Measurements from ENCODE around the gene ONECUT3.
A peak's percentile ranks its signal among the peaks of the same experiment; 100 is the strongest.

Gene ONECUT3

DNA sequence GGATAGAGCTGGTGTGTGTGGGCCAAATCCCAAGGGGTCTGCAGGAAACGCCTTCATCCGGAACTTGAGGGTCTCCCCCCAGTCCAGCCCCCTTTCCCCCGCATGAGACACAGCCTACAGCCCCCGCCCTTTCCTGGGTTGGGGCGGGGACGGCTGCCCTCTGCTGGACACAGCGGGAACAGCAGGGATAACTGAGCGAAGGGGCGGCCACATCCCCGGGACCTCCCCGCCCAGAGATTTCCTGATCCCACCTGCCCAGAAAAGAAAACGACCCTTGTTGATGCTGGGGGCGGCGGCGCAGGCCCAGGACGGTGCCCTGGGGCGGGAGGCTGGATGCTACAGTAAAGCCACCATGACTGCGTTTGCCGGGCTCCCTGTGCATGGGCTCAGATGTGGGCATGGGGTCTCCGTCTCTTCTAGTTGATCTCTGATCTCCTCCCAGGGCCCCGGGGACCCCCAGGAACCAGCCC lies 14.2 kb downstream of the ONECUT3 start:
- DNase-seq (ENCODE audit: low read depth in 1 of 2, low spot score in 1 of 2) = peak; percentile 38 to 39

DNA sequence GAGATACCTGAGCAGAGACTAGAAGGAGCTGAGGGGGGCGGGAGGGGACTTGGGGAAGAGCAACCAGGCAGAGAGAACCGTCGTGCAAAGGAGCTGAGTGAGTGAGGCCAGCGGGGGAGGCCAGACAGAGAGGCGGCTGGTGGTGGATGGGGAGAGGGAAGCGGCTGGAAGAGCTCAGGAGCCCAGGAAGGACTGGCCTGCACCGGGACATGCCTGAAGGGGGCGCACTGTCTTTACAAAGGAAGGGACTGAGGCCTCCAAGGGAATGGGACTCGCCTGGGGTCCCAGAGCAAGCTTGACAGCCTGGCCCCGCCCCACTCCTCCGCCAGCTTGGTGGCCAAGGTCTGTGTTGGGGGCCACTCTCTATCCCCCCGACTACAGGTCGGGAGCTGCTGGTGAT lies 14.9 kb downstream of the ONECUT3 start:
- DNase-seq (ENCODE audit: low read depth in 1 of 2, low spot score in 1 of 2) = no peak

DNA sequence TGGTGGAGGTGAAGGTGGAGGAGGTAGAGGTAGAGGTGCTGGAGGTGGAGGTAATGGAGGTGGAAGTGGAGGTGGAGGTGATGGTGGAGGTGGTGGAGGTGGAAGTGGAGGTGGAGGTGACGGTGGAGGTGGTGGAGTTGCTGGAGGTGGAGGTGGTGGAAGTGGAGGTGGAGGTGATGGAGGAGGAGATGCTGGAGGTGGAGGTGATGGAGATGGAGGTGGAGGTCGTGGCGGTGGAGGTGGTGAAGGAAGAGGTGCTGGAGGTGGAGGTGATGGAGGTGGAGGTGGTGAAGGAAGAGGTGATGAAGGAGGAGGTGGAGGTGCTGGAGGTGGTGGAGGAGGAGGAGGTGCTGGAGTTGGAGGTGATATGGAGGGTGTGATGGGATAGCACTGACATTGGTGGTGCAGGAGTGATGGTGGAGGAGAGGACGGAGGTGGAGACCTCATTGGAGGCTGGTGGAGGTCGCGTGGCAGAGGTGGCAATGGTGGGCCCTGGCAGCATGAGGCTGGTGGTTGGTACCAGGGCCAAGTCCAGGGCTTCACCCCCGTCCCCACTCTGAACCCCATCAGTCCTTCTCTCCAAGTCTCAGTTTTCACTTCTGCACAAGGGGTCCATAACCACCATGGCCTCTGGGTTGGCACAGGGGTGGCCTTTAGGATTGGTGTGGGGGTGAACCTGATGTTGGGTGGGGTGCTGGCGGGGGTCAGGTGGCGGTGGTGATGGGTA lies 15.8 kb downstream of the ONECUT3 start:
- DNase-seq (ENCODE audit: low read depth in 1 of 2, low spot score in 1 of 2) = no peak

DNA sequence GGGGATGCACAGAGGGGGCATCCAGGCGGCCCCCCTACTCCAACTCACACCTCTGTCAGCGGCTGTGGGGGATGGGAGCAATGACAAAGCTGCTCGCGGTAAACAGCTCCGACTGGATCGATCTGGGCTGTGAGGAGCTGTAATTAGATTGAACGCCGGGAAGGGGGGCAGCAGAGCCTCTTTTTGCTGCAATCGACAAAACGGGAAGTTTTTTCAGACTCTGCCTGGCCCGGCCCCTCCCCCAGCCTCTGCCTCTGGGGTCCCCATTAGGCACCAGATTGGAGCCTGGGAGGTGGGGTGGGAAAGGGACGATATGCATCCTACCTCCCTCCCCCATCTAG lies 16.3 kb downstream of the ONECUT3 start:
- DNase-seq (ENCODE audit: low read depth in 1 of 2, low spot score in 1 of 2) = no peak

DNA sequence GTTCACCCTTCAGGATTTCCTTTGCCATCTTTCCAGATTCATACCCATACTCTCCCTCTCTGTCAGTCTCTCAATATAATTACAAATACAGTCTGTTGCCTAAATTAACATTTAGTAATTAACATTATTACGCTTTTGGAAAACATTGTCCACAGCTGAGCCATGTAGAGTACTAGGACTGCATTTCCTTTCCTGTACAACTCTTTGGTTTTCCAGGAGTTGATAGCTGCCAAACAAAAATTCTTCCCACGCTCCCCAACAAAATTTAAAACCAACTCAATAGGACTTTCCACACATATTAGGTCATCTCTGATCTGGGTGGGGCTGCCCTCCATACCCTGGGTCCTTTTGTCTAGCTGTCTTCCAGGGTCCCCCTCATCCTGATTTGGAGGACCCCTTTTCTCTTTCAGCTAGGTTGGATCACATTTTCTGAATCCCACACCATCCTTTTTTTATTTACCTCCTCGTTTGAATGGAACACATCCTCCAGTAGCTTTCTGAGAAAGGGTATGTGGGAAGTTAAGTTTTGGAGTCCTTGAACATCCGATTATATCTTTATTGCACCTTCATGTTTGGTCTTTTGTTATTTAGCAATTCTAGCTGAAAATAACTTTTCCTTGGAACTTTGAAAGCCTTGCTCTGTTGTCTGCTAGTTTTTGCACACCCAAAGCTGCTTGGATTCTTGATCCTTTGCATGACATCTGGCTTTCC lies 17.7 kb downstream of the ONECUT3 start:
- no peak for DNase-seq (ENCODE audit: low read depth in 1 of 2, low spot score in 1 of 2)

DNA sequence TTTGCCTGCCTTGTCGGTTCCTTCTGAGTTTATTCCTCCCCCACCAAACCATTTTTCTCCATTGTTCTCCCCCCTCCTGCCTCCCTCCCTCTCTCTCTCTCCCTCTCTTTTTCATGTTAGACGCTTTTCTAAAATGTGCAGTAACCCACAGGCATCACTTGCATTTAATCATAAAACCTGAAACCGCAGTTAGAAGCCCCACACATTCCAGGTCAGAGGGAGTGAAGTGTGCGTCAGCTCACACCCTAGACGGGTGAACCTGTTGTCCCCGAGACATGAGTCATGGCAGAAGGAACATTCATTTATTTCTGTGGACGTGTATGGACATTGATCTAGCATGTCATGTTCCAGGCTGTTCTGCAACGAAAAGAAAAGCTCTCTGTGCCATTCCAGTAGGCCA lies 19.9 kb downstream of the ONECUT3 start:
- DNase-seq (ENCODE audit: low read depth in 1 of 2, low spot score in 1 of 2) = no peak

DNA sequence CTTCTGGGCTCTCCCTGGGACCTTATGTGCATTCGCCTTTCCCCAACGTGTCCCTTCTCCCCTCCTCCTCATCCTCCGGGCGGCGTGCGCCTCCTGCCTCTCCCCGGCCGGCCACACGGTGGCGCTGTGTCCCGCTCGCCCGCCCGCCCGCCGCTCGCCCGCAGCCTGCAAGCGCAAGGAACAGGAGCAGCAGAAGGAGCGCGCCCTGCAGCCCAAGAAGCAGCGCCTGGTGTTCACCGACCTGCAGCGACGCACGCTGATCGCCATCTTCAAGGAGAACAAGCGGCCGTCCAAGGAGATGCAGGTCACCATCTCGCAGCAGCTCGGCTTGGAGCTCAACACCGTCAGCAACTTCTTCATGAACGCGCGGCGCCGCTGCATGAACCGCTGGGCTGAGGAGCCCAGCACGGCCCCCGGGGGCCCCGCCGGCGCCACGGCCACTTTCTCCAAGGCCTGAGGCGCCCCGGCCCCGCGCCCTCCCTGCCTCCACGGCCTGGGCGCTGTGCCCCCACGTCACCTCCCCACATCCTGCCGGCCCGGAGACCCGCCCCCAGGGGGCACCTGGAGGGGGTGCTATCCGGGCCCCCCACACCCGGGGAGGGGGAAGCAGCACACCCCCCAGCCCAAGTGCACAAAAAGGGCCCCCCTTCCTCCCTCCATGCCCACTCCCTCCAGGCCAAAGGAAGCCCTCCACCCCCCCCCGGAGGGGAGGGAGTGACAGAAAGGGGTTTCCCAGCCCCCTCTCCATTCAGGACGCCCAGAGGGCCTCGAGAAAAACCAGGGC lies 21.9 kb downstream of the ONECUT3 start:
- no peak for DNase-seq (ENCODE audit: low read depth in 1 of 2, low spot score in 1 of 2)

DNA sequence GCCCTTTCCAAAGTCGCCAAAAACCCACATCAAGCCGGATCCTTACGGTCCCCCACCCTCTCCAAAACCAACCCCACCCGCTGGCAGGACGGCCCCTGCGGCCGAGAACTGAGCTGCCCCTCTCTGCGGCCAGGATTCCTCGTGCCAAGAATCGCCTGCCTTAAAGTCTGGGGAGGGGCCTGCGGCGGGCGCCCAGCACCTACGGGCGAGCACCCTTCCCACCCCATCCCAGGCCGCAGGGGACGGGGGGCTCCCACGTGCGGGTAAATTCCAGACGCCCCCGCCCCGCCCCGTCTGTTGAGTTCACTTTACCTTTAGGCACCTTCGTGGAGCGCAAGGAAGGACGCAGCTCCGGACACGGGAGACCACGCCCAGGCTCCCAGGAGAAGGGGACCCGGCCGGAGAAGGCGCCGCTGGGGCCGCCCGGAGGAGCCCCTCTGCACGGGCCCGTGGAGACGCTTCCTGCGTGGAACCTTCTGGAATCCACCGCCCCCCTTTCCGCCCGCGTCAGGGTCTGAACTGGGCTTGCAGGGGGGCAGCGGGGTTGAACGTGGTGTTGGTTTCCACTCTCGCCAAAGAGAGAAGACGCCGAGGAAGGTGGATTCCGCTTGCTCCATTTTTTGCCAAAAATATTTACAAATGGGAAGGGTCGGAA lies 22.8 kb downstream of the ONECUT3 start:
- no peak for DNase-seq (ENCODE audit: low read depth in 1 of 2, low spot score in 1 of 2)

DNA sequence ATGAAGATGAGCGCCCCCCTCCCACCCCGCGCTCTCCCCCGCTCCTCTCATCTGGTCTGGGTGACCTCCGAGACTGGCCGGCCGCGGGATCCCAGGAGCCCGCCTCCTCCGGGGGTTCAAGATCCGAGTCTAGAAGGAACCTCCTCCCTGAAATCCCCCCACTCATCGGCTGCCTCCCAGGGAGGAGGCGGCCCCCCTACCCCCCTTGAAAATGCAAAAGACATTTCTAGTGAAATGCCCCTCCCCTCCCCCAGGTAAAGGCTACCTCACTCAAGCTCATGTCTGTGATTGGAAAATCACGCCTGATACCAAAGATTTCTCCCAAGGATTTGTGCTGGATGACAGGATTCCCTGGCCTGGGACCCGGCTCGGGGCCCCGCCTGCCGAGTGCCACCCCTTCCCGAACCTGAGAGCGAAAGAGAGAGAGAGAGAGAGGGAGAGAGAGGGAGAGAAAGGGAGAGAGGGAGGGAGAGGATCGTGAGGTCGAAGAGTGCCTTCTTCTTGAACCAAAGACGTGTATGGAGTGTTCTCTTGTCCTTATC lies 23.4 kb downstream of the ONECUT3 start:
- no peak for DNase-seq (ENCODE audit: low read depth in 1 of 2, low spot score in 1 of 2)

DNA sequence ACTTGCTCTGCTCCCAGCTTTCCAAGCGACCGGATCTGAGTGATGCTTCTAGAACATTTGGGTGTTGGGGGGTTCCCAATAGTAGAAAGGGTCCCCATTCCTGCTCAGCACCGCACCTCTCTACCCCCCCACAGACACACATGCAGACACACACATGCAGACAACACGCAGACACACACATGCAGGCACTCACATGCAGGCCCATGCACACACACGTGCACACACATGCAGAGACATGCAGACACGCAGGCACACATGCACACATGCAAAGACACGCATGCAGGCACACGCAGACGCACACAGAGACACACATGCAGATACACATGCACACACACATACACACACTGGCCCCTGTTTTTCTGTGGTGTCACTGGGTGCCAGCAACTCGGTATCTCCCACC lies 23.8 kb downstream of the ONECUT3 start:
- no peak for DNase-seq (ENCODE audit: low read depth in 1 of 2, low spot score in 1 of 2)

DNA sequence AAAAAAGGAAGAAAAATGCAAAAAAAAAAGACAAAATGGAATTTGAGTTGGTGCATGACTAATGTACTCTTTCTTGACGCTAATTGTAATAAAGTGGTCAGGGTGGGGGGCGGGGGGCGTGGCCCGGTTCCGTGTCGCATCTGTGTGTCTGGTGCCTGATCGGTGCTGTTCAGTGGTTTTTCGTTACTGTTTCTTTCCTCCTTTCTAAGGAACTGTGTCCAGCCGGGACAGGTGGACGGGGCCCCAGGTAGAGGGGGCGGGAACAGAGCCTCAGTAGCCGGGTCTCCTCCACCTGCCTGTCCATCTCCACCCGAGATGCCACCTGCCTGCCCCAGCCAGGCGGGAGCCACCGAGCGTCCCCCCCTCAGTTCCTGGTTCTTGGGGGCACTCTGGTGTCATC lies 26.3 kb downstream of the ONECUT3 start:
- no peak for DNase-seq (ENCODE audit: low read depth in 1 of 2, low spot score in 1 of 2)

DNA sequence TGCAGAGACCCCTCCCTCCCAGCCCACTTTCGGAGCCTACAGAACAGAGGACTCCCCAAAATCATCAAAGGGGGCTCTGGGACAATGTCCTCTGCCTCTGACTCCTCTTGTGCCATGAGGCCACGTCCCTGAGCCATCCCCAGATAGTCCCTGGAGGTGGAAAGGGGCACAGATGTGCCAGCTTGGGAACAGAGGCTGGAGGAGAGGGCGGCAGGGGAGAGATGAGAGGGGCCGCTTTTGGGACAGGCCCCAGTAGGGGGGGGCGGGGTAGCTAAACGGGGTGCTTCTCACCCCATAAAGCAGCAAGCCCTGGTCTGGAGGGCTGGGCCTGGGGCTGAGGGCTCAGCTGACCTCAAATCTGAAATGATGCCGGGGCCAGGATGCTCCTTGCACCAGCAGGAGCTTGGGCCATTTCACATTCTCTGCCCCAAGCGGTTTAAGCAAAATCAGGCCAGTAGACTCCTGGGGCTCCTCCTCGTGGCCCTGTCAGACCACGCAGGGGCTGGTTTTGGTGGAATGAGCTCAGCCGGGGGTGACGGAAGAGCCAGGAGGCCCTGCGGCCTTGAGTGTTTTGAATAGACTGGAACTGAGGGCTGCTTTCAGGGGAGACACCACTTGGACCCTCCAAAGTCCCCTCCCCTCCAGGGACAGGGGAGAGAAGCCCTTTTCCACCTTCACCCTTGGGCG lies 27.1 kb downstream of the ONECUT3 start:
- no peak for DNase-seq (ENCODE audit: low read depth in 1 of 2, low spot score in 1 of 2)

DNA sequence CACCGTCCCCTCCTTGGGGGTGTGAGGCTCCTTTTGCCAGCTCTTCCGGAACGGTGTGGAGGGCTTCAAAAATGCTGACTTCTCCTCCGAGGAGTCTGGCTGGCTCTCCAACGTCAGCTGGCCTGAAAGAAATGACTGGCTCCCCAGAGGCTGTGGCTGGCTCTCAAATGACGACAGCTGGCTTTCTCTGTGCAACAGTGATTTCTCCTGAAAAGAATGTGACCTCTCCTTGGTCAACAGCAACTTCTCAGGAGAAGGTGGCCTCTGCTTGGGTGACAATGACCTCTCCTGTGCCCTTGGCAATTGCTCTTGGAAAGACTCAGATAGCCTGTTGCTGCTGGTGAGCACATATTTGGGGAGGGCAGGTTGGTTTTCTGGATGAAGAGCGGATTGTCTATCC lies 29.2 kb downstream of the ONECUT3 start:
- DNase-seq (ENCODE audit: low read depth in 1 of 2, low spot score in 1 of 2) = no peak

DNA sequence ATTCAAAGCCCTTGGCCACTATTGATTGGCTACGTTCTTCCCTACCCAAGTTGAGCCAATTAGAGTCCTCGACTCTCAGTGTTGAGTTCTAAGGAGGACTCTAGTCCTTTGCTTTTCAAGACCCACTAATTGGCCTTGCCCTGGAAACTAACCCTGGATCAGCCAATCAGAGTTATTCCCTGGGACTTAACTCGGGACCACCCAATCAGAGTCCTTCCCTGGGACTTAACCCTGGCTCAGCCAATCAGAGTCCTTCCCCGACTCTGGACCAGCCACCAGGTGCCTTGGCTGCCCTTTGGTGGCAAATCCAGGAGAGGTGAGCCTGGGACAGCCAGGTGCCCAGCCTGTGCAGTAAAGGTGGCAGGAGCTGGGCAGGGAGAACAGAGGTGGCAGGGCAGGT lies 30.0 kb downstream of the ONECUT3 start:
- no peak for DNase-seq (ENCODE audit: low read depth in 1 of 2, low spot score in 1 of 2)

DNA sequence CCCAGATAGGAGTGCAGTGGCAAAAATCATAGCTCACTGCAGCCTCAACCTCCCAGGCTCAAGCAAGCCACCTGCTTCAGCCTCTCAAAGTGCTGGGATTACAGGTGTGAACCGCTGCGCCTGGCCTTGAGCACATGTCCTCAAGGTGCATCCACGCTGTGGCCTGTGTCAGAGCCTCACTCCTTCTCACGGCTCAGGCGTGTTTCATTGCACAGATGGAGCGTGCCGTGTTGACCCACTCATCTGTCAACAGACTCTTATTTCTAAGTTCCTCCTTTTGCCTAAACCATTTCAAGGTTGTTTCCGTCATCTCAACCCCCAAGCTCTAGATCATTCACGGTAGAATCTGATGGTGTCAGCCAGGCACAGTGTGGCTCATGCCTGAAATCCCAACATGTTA lies 30.6 kb downstream of the ONECUT3 start:
- no peak for DNase-seq (ENCODE audit: low read depth in 1 of 2, low spot score in 1 of 2)

DNA sequence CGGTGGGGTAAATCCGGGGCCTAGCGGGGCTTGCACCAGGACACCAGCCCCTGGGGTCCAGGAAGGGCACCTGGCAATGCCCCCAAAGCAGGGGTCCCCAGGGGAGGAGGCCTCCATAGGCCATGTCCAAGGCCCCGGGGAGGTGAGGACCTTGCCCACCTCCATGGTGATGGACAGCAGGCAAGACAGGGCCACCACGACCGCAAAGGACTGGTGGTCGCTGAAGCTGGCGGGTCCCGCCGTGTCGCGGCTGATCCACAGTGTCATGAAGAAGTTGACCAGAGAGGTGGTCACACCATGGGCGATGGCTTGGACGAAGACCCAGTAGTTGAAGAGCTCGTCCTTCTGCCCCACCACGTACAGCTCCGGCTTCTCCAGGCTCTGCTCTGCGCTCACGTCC lies 32.0 kb downstream of the ONECUT3 start:
- DNase-seq (ENCODE audit: low read depth in 1 of 2, low spot score in 1 of 2) = no peak

DNA sequence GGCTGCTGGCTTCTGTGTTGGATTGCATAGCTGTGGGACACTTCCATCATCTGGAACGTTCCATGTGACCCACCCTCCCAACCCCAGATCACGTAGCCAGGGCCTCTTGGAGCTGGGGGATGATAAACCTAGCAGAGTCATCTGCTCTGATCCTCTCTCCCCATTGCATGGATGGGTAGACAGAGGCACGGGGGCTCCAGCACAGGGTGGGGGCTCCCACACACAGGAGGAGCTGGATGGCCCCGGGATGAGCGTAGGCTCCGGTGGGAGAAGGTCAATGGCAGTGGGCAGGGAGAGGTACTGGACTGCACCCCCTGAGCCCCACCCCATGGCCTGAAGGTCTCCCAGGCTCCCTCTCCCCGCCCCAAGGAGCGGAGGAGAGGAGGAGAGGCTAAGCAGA lies 33.4 kb downstream of the ONECUT3 start:
- DNase-seq (ENCODE audit: low read depth in 1 of 2, low spot score in 1 of 2) = no peak

DNA sequence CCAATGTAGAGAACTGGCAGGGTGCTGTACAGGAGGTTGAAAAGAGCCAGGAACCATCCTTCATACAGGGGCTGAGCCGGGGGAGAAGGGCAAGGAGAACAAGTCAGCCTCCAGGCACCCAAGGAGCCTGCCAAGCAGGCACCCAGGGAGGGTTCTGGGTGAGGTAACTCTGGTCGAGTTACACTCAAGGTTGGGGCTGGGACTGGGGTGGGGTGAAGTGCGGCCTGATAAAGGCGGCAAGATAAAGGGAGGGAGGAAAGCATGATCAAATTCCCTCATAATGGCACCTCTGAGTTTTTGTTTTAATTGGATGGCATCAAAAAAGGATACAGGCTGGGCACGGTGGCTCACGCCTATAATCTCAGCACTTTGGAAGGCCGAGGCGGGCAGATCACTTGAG lies 33.8 kb downstream of the ONECUT3 start:
- DNase-seq (ENCODE audit: low read depth in 1 of 2, low spot score in 1 of 2) = no peak

DNA sequence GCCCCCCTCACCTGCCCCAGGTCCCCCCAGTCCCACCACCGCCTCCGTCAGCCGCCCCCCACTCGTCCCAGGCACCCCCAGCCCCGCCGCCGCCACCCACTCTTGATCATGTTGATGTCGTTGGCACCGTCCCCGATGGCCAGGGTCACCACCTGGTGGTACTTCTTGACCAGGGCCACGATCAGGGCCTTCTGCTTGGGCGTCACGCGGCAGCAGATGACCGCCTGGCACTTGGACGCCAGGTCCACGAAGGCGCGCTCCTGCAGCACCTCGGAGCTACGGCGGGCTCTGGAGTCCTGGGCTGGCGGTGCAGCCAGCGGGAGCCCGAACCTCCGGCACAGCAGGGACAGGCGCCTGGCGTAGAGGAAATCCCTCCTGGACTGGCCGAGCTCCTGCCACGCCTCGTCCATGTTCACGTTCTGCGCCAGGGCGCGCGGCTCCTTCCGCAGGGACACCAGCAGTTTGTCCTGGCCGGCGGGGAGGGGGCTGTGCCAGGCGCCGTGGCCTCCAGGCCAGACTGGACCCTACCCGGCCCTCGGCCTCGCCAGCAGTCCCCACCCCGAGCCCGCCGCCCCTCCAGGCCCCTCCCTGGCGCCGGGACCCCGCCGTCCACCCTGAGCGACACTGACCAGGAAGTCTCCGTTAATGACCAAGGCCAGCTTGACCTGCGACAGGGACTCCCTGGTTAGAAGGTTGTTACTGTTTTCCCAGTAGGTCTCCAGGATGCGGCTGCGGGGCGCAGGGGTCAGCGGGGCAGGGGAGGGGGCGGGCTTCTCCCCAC lies 36.1 kb downstream of the ONECUT3 start:
- no peak for DNase-seq (ENCODE audit: low read depth in 1 of 2, low spot score in 1 of 2)
